HEK293 (cell line): ENCODE data around the gene AK6.
A peak's percentile ranks its signal among the peaks of the same experiment; 100 is the strongest.

Source experiments
- BCL6B ChIP-seq: fragments of 450-650 bp; formaldehyde crosslinking; IDR thresholded peaks from 2 replicates; pipeline ENCODE4 v1.5.1; 2017; ENCODE audit warnings: missing biosample characterization, missing genetic modification characterization
- CTCF ChIP-seq: fragments of 450-650 bp; formaldehyde crosslinking; IDR thresholded peaks from 2 replicates; pipeline ENCODE4 v1.5.1; 2016; ENCODE audit warnings: missing biosample characterization, missing genetic modification characterization
- KLF9 ChIP-seq: fragments of 450-650 bp; formaldehyde crosslinking; IDR thresholded peaks from 2 replicates; pipeline ENCODE4 v1.5.1; 2016; ENCODE audit warnings: missing biosample characterization, missing genetic modification characterization, low read depth
- PRDM6 ChIP-seq: fragments of 450-650 bp; formaldehyde crosslinking; IDR thresholded peaks from 2 replicates; pipeline ENCODE4 v1.5.1; 2017; ENCODE audit warnings: missing biosample characterization, missing genetic modification characterization
- REPIN1 ChIP-seq: fragments of 450-650 bp; formaldehyde crosslinking; IDR thresholded peaks from 2 replicates; pipeline ENCODE4 v1.5.1; 2017; ENCODE audit warnings: missing biosample characterization, missing genetic modification characterization, low read depth
- SCRT2 ChIP-seq: fragments of 450-650 bp; formaldehyde crosslinking; IDR thresholded peaks from 2 replicates; pipeline ENCODE4 v1.5.1; 2016; ENCODE audit warnings: missing biosample characterization, missing genetic modification characterization
- YY1 ChIP-seq: fragments of 450-650 bp; formaldehyde crosslinking; IDR thresholded peaks from 2 replicates; pipeline ENCODE4 v1.5.1; 2018; ENCODE audit warnings: missing biosample characterization, missing genetic modification characterization
- ZBTB1 ChIP-seq: fragments of 450-650 bp; formaldehyde crosslinking; IDR thresholded peaks from 2 replicates; pipeline ENCODE4 v1.5.1; 2016; ENCODE audit warnings: missing biosample characterization, missing genetic modification characterization
- ZBTB20 ChIP-seq: fragments of 450-650 bp; formaldehyde crosslinking; IDR thresholded peaks from 2 replicates; pipeline ENCODE4 v1.5.1; 2016; ENCODE audit warnings: missing biosample characterization, missing genetic modification characterization
- ZEB2 ChIP-seq: fragments of 450-650 bp; formaldehyde crosslinking; IDR thresholded peaks from 2 replicates; pipeline ENCODE4 v1.5.1; 2016; ENCODE audit warnings: missing biosample characterization, missing genetic modification characterization
- ZNF121 ChIP-seq: fragments of 450-650 bp; formaldehyde crosslinking; IDR thresholded peaks from 2 replicates; pipeline ENCODE4 v1.5.1; 2016; ENCODE audit warnings: missing biosample characterization, missing genetic modification characterization
- ZNF169 ChIP-seq: fragments of 450-650 bp; formaldehyde crosslinking; IDR thresholded peaks from 2 replicates; pipeline ENCODE4 v1.5.1; 2016; ENCODE audit warnings: missing biosample characterization, missing genetic modification characterization
- ZNF184 ChIP-seq: fragments of 450-650 bp; IDR thresholded peaks from 2 replicates; pipeline ENCODE4 v1.5.1; 2018; ENCODE audit warnings: missing biosample characterization, mild to moderate bottlenecking, missing genetic modification characterization
- ZNF19 ChIP-seq: fragments of 450-650 bp; formaldehyde crosslinking; IDR thresholded peaks from 2 replicates; pipeline ENCODE4; 2016; ENCODE audit warnings: missing biosample characterization, missing genetic modification characterization, low read depth
- ZNF214 ChIP-seq: fragments of 450-650 bp; formaldehyde crosslinking; IDR thresholded peaks from 2 replicates; pipeline ENCODE4 v1.5.1; 2017; ENCODE audit warnings: missing biosample characterization, mild to moderate bottlenecking, missing genetic modification characterization, borderline replicate concordance
- ZNF223 ChIP-seq: fragments of 450-650 bp; formaldehyde crosslinking; IDR thresholded peaks from 2 replicates; pipeline ENCODE4 v1.5.1; 2016; ENCODE audit warnings: missing biosample characterization, missing genetic modification characterization
- ZNF280D ChIP-seq: fragments of 450-650 bp; formaldehyde crosslinking; IDR thresholded peaks from 2 replicates; pipeline ENCODE4 v1.5.1; 2016; ENCODE audit warnings: missing biosample characterization, missing genetic modification characterization
- ZNF341 ChIP-seq: fragments of 450-650 bp; formaldehyde crosslinking; IDR thresholded peaks from 2 replicates; pipeline ENCODE4; 2016; ENCODE audit warnings: low read depth, missing biosample characterization, missing genetic modification characterization
- ZNF362 ChIP-seq: fragments of 450-650 bp; formaldehyde crosslinking; IDR thresholded peaks from 2 replicates; pipeline ENCODE4 v1.5.1; 2016; ENCODE audit warnings: missing biosample characterization, missing genetic modification characterization
- ZNF394 ChIP-seq: fragments of 450-650 bp; formaldehyde crosslinking; IDR thresholded peaks from 2 replicates; pipeline ENCODE4 v1.5.1; 2016; ENCODE audit warnings: missing biosample characterization, missing genetic modification characterization, mild to moderate bottlenecking, moderate library complexity, borderline replicate concordance
- ZNF544 ChIP-seq: fragments of 450-650 bp; formaldehyde crosslinking; IDR thresholded peaks from 2 replicates; pipeline ENCODE4 v1.5.0; 2017; ENCODE audit warnings: missing biosample characterization, missing genetic modification characterization
- ZNF548 ChIP-seq: fragments of 450-650 bp; formaldehyde crosslinking; IDR thresholded peaks from 2 replicates; pipeline ENCODE4 v1.5.1; 2016; ENCODE audit warnings: missing biosample characterization, missing genetic modification characterization
- ZNF561 ChIP-seq: fragments of 450-650 bp; IDR thresholded peaks from 2 replicates; pipeline ENCODE4 v1.5.1; 2018; ENCODE audit warnings: missing biosample characterization, missing genetic modification characterization, borderline replicate concordance
- ZNF571 ChIP-seq: fragments of 450-650 bp; formaldehyde crosslinking; IDR thresholded peaks from 2 replicates; pipeline ENCODE4 v1.5.0; 2017; ENCODE audit warnings: missing biosample characterization, missing genetic modification characterization
- ZNF596 ChIP-seq: fragments of 450-650 bp; IDR thresholded peaks from 2 replicates; pipeline ENCODE4 v1.5.0; 2018; ENCODE audit warnings: missing biosample characterization, mild to moderate bottlenecking, missing genetic modification characterization, moderate library complexity
- ZNF610 ChIP-seq: fragments of 450-650 bp; formaldehyde crosslinking; IDR thresholded peaks from 2 replicates; pipeline ENCODE4 v1.5.1; 2016; ENCODE audit warnings: missing biosample characterization, missing genetic modification characterization, borderline replicate concordance
- ZNF624 ChIP-seq: fragments of 450-650 bp; formaldehyde crosslinking; IDR thresholded peaks from 2 replicates; pipeline ENCODE4 v1.5.1; 2017; ENCODE audit warnings: missing biosample characterization, missing genetic modification characterization
- ZNF670 ChIP-seq: fragments of 450-650 bp; formaldehyde crosslinking; IDR thresholded peaks from 2 replicates; pipeline ENCODE4 v1.5.1; 2016; ENCODE audit warnings: missing biosample characterization, missing genetic modification characterization, low read depth
- ZNF701 ChIP-seq: fragments of 450-650 bp; formaldehyde crosslinking; IDR thresholded peaks from 2 replicates; pipeline ENCODE4 v1.5.1; 2016; ENCODE audit warnings: missing biosample characterization, missing genetic modification characterization
- ZSCAN16 ChIP-seq: fragments of 450-650 bp; formaldehyde crosslinking; IDR thresholded peaks from 2 replicates; pipeline ENCODE4 v1.5.1; 2016; ENCODE audit warnings: missing biosample characterization, missing genetic modification characterization
- ZSCAN4 ChIP-seq: fragments of 450-650 bp; formaldehyde crosslinking; IDR thresholded peaks from 2 replicates; pipeline ENCODE4 v1.5.1; 2017; ENCODE audit warnings: missing biosample characterization, missing genetic modification characterization
- ZXDB ChIP-seq: fragments of 450-650 bp; formaldehyde crosslinking; IDR thresholded peaks from 2 replicates; pipeline ENCODE4 v1.5.1; 2016; ENCODE audit warnings: missing biosample characterization, missing genetic modification characterization

The AK6 gene

GRCh38 chr5:69334793-69335268, 34.5 kb downstream of the AK6 start (continued):
- no peak for TF ChIP-seq ZBTB1
- TF ChIP-seq PRDM6 (tag by site-specific recombination), result no peak
- no peak for TF ChIP-seq ZNF610
- TF ChIP-seq CTCF, result peak; percentile 82
- peak; percentile 33; the same call in 1 of the 2 replicates for TF ChIP-seq SCRT2 (tag by site-specific recombination)
- 0 out of 2 replicates have a peak, but pooled peaks have one; percentile 36 for TF ChIP-seq ZXDB (tag by site-specific recombination)
- no peak for TF ChIP-seq ZNF280D (tag by site-specific recombination)
- peak; percentile 42; the same call in 1 of the 2 replicates for TF ChIP-seq ZNF561 (tag by site-specific recombination)
- TF ChIP-seq REPIN1 (tag by site-specific recombination), result no peak
- TF ChIP-seq ZBTB20, result no peak
- no peak for TF ChIP-seq ZSCAN16
- TF ChIP-seq KLF9 (tag by site-specific recombination), result no peak
- no peak for TF ChIP-seq ZNF223 (tag by site-specific recombination)
- no peak for TF ChIP-seq ZNF184 (tag by site-specific recombination)
- no peak for TF ChIP-seq ZNF214 (tag by site-specific recombination)
- no peak for TF ChIP-seq ZNF19 (tag by site-specific recombination)
- TF ChIP-seq ZNF548 (tag by site-specific recombination), result no peak
- no peak for TF ChIP-seq ZNF544 (tag by site-specific recombination)
- no peak for TF ChIP-seq ZNF701
- no peak for TF ChIP-seq YY1 (tag by site-specific recombination)
- TF ChIP-seq ZNF596 (tag by site-specific recombination), result peak; percentile 97
- TF ChIP-seq ZNF571, result no peak
- TF ChIP-seq ZNF341, result no peak
- TF ChIP-seq ZNF394 (tag by site-specific recombination), result peak; percentile 57; the same call in 1 of the 2 replicates
- TF ChIP-seq ZNF169 (tag by site-specific recombination), result no peak
- TF ChIP-seq ZNF121, result no peak
- no peak for TF ChIP-seq ZNF362 (tag by site-specific recombination)
- TF ChIP-seq ZNF624 (tag by site-specific recombination), result no peak
- no peak for TF ChIP-seq ZNF670 (tag by site-specific recombination)
- peak; percentile 41; the same call in 1 of the 2 replicates for TF ChIP-seq ZEB2 (tag by site-specific recombination)
- no peak for TF ChIP-seq BCL6B (tag by site-specific recombination)
- no peak for TF ChIP-seq ZSCAN4 (tag by site-specific recombination)
